ENCODE results near the gene KRT73.

The KRT73 gene

GRCh38 chr12:52644078-52644415, 25.7 kb upstream of the KRT73 start:
- TF ChIP-seq CTCF (IDR thresholded peaks at IDR 0.05; ENCODE audit: insufficient read depth, low read length, missing control alignments), result no peak
- CTCF ChIA-PET, result no interaction called here
- DNase-seq (ENCODE audit: low read depth, low spot score), result no peak
- POLR2A ChIA-PET, result no interaction called here
- no peak overlapping the region for H3K4me3 ChIP-seq (ENCODE audit: low read depth, low read length)

GRCh38 chr12:52643233-52644077, 25.1 kb upstream of the KRT73 start:
- CTCF ChIA-PET, result no interaction called here
- POLR2A ChIA-PET, result no interaction called here
- no peak overlapping the region for H3K4me3 ChIP-seq (ENCODE audit: low read depth, low read length)
- TF ChIP-seq CTCF (IDR thresholded peaks at IDR 0.05; ENCODE audit: insufficient read depth, low read length, missing control alignments), result no peak
- DNase-seq (ENCODE audit: low read depth, low spot score), result no peak

GRCh38 chr12:52641468-52641867, 23.1 kb upstream of the KRT73 start:
- TF ChIP-seq CTCF (IDR thresholded peaks at IDR 0.05; ENCODE audit: insufficient read depth, low read length, missing control alignments), result no peak
- ChIA-PET POLR2A (no interaction called here), CTCF (no interaction called here)
- DNase-seq (ENCODE audit: low read depth, low spot score), result no peak
- H3K4me3 ChIP-seq (ENCODE audit: low read depth, low read length), result no peak overlapping the region

- TF ChIP-seq CTCF (IDR thresholded peaks at IDR 0.05; ENCODE audit: insufficient read depth, low read length, missing control alignments), result no peak
- no peak overlapping the region for H3K4me3 ChIP-seq (ENCODE audit: low read depth, low read length)
- no peak for DNase-seq (ENCODE audit: low read depth, low spot score)
- CTCF ChIA-PET, result interaction anchor here (1.0 to 1.4 kb wide), 2 partner anchors 11 to 229 kb away, joined by 3 read pairs; no protein-coding TSS in a partner anchor
- POLR2A ChIA-PET, result no interaction called here
These were observed 18.9 kb upstream of the KRT73 start for GRCh38 chr12:52637299-52637698.

- no peak overlapping the region for H3K4me3 ChIP-seq (ENCODE audit: low read depth, low read length)
- no peak for TF ChIP-seq CTCF (IDR thresholded peaks at IDR 0.05; ENCODE audit: insufficient read depth, low read length, missing control alignments)
- no peak for DNase-seq (ENCODE audit: low read depth, low spot score)
- ChIA-PET CTCF (interaction anchor here (1.4 kb wide), 1 partner anchor 11 kb away, joined by 3 read pairs; no protein-coding TSS in a partner anchor), POLR2A (no interaction called here)
These were observed 18.4 kb upstream of the KRT73 start for GRCh38 chr12:52636592-52637258.

GRCh38 chr12:52636189-52636588, 17.8 kb upstream of the KRT73 start:
- DNase-seq (ENCODE audit: low read depth, low spot score), result no peak
- POLR2A ChIA-PET, result no interaction called here
- no peak for TF ChIP-seq CTCF (IDR thresholded peaks at IDR 0.05; ENCODE audit: insufficient read depth, low read length, missing control alignments)
- CTCF ChIA-PET, result interaction anchor here (1.4 kb wide), 1 partner anchor 12 kb away, joined by 3 read pairs; no protein-coding TSS in a partner anchor
- H3K4me3 ChIP-seq (ENCODE audit: low read depth, low read length), result no peak overlapping the region

All from AG04449 (cell line).